SJSA1 (cell line): Measurements from ENCODE around the gene RNF14. TPM values are rescaled to one million over a fixed set of nuclear protein-coding genes. Genes with fewer than 3 reads are reported as not detected.
"Not testable (repeated sequence)": the region's sequence is repeated elsewhere in the genome, so short reads cannot be mapped to it uniquely, and the experiment has no call there.

Experiments used
- DNase-seq, 2 experiments: peaks; one replicate each; pipeline ENCODE4 v3.0.0-alpha.2; 2015 to 2020; ENCODE audit warnings: low spot score in 2 of 2, low read depth in 1 of 2
- H3K27ac ChIP-seq: fragments of 250-450 bp; sonication (Bioruptor Pico); 2 replicates; pipeline ENCODE4 v1.5.1; 2020; ENCODE audit warnings: mild to moderate bottlenecking, moderate library complexity
- H3K27me3 ChIP-seq: fragments of 250-450 bp; sonication (Bioruptor Pico); replicated peaks from 2 replicates; pipeline ENCODE4 v1.5.1; 2020; ENCODE audit warnings: mild to moderate bottlenecking, moderate library complexity
- H3K36me3 ChIP-seq: fragments of 250-450 bp; sonication (Bioruptor Pico); 2 replicates; pipeline ENCODE4 v1.5.1; 2020; ENCODE audit warnings: mild to moderate bottlenecking
- H3K4me1 ChIP-seq: fragments of 250-450 bp; sonication (Bioruptor Pico); replicated peaks from 2 replicates; pipeline ENCODE4 v1.6.1; 2021; ENCODE audit warnings: mild to moderate bottlenecking
- H3K4me3 ChIP-seq: fragments of 250-450 bp; sonication (Bioruptor Pico); 2 replicates; pipeline ENCODE4 v1.5.1; 2020; ENCODE audit warnings: mild to moderate bottlenecking
- H3K9me3 ChIP-seq: fragments of 250-450 bp; sonication (Bioruptor Pico); replicated peaks from 2 replicates; pipeline ENCODE4 v1.5.1; 2020; ENCODE audit warnings: mild to moderate bottlenecking
- total RNA-seq: library from RNA; depleted of rRNA; stranded (reverse); fragments of >200 nt; shearing (Covaris generic); gene quantifications from 2 replicates; pipeline ENCODE4 v1.2.3, GENCODE V29; 2014; rRNA removed

RNF14 gene, protein sequence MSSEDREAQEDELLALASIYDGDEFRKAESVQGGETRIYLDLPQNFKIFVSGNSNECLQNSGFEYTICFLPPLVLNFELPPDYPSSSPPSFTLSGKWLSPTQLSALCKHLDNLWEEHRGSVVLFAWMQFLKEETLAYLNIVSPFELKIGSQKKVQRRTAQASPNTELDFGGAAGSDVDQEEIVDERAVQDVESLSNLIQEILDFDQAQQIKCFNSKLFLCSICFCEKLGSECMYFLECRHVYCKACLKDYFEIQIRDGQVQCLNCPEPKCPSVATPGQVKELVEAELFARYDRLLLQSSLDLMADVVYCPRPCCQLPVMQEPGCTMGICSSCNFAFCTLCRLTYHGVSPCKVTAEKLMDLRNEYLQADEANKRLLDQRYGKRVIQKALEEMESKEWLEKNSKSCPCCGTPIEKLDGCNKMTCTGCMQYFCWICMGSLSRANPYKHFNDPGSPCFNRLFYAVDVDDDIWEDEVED
- 134 and 152 TPM in 2 replicates for total RNA-seq

DNA sequence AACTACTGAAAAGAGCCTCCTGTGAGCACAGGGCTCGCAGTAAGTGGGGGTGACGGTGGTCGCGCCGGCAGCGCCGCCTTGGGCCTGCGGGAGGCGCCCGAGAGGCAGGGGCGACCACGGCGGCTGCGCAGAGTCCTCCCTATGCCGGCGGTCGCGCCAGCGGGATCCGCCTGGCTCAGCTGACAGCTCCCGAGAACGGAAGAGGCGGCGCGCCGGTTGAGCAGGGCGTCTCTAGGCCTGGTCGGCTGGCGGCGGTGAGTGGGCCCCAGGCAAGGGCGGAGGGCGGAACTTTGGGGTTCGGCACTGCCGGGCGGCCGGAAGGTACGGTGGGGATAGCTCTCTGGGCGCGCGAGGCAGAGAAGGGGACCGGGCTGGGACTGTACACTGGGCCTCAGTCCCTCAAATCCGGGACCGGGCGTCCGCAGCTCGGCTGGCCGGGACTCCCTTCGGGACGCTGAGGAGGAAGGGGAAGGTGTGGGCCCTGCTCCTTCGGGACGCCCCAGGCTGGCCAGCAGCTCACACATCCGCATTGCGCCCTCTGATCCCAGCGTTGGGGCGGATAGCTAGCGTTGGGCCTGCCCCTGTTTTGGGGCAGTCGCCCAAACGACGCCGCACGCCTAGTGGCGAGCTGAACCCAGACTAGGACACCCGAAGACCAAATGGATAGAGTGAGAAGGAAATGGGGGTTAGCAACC lies at the start of gene RNF14:
Gene RNF14 (plus strand): TSS at position 192 of the 695 bp plus-strand sequence. CDS start 4,484 bp downstream, outside the sequence.
- Histone ChIP-seq H3K9me3 (no peaks in the 10 kb centered on the region), H3K36me3 (peaks cover 21% of the 10 kb centered on the region), H3K27me3 (no peaks in the 10 kb centered on the region), H3K4me3 (peak within 1 kb of the TSS; percentile 75), H3K27ac (peak within 1 kb of the TSS; percentile 82), H3K4me1 (peaks cover 22% of the 10 kb centered on the region)
- DNase-seq, result peak; percentile 97

DNA sequence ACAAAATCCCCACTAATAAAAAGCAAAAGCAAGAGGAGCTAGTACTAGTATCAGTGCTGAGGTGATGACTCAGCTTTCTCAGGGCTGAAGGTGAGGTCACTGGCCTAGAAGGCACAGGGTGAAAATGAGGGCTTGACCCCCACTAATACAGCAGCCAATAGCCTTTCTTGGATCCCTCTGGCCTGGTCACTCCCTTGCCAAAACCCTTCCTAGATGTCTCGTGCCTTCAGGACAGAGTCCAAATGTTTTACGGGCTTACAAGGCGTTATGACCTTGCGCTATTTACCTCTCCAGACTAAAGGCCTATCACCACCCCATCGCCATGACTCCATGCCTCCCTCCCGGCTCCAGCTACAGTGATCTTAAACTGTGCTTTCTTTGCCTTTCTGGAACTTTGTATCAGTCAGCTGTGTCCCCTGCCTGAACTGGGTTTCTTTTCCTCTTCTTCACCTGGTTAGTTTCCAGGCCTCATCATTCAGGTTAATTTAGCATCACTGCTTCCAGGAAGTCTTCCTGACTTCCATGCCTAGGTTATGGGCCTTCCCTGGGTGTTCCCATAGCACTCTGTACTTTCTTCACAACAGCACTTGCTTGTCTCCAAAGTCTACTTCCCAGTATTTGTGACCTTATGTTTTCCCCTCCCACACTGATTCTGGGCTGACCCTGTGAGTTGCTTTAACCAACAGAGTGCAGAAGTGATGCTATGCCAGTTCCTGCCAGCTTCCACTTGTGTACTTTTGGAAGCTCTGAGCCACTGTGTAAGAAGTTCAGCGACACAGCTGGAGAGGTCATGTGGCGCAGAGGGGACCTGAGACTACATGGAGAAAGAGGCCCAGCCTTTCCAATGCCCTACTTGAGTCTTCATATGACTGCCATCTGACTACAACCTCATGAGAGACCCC lies 49.4 kb upstream of the RNF14 start:
- Histone ChIP-seq H3K27me3 (peaks cover 25% of the 10 kb centered on the region), H3K36me3 (peaks cover 6% of the 10 kb centered on the region), H3K4me1 (peaks cover 13% of the 10 kb centered on the region), H3K27ac (no peak overlapping the region), H3K9me3 (no peaks in the 10 kb centered on the region), H3K4me3 (no peak overlapping the region)
- no peak for DNase-seq

DNA sequence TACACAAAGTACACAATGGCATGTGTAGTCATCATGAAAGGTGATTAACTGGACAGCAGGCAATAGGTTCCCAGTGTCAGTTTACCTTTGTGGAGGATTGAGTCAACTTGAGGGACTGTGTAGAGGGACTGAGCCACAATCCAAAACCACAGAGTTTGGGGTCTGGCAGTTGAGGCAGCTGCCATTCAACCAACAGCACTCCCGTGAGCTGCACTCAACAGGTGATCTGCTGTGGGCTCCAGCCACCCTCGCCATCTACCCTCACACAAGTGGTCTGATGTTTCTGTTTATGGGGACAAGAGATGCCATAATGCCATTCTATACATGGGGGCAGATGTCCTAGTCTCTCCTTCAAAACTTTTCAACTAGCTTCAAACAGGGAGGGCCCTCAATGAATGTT lies 48.1 kb upstream of the RNF14 start:
- no peak overlapping the region for H3K4me3 ChIP-seq
- peaks cover 14% of the 10 kb centered on the region; the same call in 1 of the 2 replicates for H3K27me3 ChIP-seq
- H3K27ac ChIP-seq, result no peak overlapping the region

DNA sequence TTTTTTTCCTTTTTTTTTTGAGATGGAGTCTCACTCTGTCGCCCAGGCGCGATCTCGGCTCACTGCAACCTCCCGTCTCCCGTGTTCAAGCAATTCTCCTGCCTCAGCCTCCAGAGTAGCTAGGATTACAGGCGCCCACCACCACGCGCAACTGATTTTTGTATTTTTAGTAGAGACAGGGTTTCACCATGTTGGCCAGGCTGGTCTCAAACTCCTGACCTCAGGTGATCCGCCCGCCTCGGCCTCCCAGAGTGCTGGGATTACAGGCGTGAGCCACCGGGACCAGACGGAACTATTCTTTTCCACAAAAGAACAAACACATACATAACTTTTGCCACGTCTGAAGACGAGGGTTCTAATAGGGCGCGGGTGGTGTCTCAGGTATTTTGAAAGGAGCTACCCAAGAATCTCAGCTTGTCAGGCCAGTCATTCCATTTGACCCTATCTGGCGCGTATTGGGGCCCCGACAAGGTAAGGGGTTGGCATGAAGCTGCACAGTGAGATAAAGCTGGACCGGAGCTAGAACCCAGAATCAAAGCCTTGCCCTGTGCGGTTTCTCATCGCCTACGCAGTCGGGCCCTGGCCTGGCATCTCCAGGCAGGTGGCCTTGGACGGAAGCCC lies 46.0 kb upstream of the RNF14 start:
- H3K27me3 ChIP-seq, H3K9me3 ChIP-seq, DNase-seq: not testable (repeated sequence)
- peaks cover 13% of the 10 kb centered on the region for H3K4me1 ChIP-seq
- peak overlapping the region; percentile 80 for H3K4me3 ChIP-seq
- H3K36me3 ChIP-seq, result peaks cover 38% of the 10 kb centered on the region
- peak overlapping the region; percentile 94 for H3K27ac ChIP-seq

More for the DNA sequence above, 48.1 kb upstream of the RNF14 start:
- no peak for DNase-seq
- Histone ChIP-seq H3K4me1 (peaks cover 13% of the 10 kb centered on the region), H3K9me3 (no peaks in the 10 kb centered on the region), H3K36me3 (peaks cover 16% of the 10 kb centered on the region)

DNA sequence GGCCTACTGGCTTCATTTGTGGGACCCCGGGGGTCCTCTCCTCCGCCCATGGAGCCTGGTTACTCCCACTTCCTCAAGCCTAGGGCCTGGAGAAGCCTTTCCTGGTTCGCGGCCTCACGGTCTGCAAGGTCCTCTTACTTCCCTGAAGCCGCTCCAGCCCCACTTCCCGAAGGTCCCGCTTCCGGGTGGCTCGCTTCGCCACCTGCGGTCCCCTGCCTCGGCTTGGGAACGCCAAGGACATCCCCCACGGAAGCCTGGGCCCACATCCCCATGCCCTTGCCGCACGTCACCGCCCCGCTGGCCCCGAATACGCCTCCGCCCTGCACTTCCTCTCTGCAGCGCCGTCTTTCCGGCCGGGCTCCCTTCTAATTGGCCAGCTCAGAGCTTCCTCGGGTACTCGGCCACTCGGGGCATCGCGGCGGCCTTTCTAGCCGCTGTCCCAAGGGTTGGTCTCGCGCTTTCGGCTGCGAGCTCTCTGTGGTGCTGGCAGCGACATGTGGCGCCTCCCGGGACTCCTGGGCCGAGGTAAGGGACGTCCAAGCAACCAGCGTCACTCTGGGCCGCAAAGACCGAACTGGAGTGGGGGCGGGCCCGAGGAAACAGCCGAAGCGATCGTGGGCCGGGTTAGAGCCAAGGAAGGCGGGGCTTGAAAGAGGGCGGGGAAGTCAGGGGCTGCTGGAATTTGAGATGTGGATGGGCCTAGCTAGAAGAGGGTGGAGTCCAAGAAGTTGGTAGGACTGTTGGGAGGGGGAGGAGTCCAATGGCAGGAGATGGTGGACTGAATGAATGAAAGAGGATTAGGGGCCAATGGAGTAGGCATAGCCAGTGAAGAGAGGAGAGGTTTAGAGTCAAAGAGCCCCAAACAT lies 45.2 kb upstream of the RNF14 start, which contains the start of gene DELE1:
Gene DELE1 (plus strand): TSS at position 424 of the 866 bp plus-strand sequence. CDS start 71 bp downstream, at position 495.
- peak within 1 kb of the TSS; percentile 94 for H3K27ac ChIP-seq
- H3K9me3 ChIP-seq, result no peaks in the 10 kb centered on the region
- no peaks in the 10 kb centered on the region for H3K27me3 ChIP-seq
- peak; percentile 97 to 99 for DNase-seq
- peaks cover 13% of the 10 kb centered on the region for H3K4me1 ChIP-seq
- H3K4me3 ChIP-seq, result peak within 1 kb of the TSS; percentile 80
- H3K36me3 ChIP-seq, result peaks cover 46% of the 10 kb centered on the region

DNA sequence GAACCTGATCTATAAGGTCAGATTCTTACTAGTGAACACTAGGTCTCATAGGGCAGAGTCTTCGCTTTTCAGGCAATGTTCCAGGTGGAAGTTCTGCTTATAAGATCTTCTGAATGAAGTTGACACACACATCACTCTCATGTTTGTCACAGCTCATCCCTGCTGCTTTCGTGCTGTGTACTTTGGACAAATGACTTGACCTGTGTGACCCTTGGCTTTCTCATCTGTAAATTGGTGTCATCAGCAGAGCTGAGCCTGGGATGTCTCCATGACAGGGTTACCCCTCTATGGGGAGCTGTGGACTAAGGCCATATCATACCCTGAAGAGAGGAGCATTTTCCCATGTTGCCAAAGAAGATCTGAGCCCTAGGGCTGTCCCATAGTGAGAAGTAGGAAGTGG lies 42.5 kb upstream of the RNF14 start:
- H3K4me3 ChIP-seq, result no peak overlapping the region
- no peak for DNase-seq
- H3K27ac ChIP-seq, result no peak overlapping the region
- H3K4me1 ChIP-seq, result peaks cover 13% of the 10 kb centered on the region
- H3K9me3 ChIP-seq, result no peaks in the 10 kb centered on the region; the same call in 1 of the 2 replicates
- no peaks in the 10 kb centered on the region for H3K27me3 ChIP-seq
- peaks cover 73% of the 10 kb centered on the region for H3K36me3 ChIP-seq

DNA sequence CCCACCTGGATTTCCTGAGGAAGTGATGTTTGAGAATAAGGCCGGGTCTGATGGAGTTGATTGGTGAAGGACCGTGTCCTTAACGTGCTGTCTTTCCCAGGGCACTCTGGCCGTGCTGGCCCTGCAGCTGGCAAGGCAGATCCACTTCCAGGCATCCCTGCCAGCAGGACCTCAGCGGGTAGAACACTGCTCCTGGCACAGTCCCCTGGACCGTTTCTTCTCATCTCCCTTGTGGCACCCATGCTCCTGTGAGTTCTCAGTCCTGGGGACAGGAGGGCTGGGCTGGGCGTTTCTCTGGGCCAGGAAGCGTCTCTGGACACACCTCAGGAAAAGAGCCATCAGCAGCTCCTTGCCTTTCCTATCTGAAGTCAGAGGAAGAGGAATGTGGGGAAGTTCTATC lies 40.9 kb upstream of the RNF14 start:
- Histone ChIP-seq H3K27me3 (no peaks in the 10 kb centered on the region), H3K9me3 (no peaks in the 10 kb centered on the region; the same call in 1 of the 2 replicates), H3K27ac (no peak overlapping the region), H3K4me3 (no peak overlapping the region), H3K36me3 (peaks cover 86% of the 10 kb centered on the region), H3K4me1 (peaks cover 9% of the 10 kb centered on the region)
- DNase-seq, result no peak

DNA sequence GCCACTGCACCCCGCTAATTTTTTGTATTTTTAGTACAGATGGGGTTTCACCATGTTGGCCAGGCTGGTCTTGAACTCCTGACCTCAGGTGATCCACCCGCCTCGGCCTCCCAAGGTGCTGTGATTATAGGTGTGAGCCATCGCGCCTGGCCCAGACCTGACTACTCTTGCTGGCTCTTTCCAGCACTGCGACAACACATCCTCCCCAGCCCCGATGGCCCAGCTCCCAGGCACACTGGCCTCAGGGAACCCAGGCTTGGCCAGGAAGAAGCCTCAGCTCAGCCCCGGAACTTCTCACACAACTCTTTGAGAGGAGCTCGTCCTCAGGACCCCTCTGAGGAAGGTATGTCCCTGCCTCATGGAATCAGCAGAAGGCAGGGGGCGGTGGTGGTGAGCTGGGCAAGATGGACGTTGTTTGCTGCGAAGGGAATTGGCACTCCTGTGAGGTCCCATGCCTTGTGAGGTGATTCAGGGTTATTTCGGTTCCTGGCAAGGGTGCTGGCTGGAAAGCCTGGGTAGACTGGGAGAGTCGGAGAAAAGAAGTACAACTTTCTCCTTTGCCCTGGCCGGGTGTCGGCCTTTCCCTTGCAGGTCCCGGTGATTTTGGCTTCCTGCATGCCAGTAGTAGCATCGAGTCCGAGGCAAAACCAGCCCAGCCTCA lies 39.4 kb upstream of the RNF14 start:
- no peaks in the 10 kb centered on the region; the same call in 1 of the 2 replicates for H3K9me3 ChIP-seq
- H3K4me3 ChIP-seq, result no peak overlapping the region
- H3K27ac ChIP-seq, result no peak overlapping the region
- H3K4me1 ChIP-seq, result peaks cover under 1% of the 10 kb centered on the region
- DNase-seq, result no peak
- H3K36me3 ChIP-seq, result peaks cover 94% of the 10 kb centered on the region
- H3K27me3 ChIP-seq, result no peaks in the 10 kb centered on the region

DNA sequence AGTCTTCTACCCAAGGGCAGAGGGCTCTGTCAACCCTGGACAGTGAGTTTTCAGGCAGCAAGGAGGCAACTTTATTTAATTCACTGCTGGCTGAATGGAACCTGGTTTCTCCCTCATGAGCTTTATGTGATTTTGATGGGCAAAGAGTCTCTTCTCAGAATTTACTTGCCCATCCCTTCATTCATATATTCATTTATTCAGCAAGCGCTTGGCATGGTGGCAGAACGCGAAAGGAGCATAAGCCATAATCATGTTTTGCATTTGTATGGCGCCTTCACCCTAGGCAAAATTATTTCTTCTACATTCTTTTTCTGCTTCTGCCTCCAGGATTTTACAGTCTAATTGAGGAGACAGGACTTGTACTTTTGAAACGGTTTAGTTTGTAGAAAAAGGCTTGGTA lies 37.2 kb upstream of the RNF14 start:
- Histone ChIP-seq H3K9me3 (no peaks in the 10 kb centered on the region; the same call in 1 of the 2 replicates), H3K4me3 (no peak overlapping the region), H3K27ac (no peak overlapping the region), H3K4me1 (no peaks in the 10 kb centered on the region), H3K27me3 (no peaks in the 10 kb centered on the region), H3K36me3 (peaks cover 96% of the 10 kb centered on the region)
- DNase-seq, result no peak

DNA sequence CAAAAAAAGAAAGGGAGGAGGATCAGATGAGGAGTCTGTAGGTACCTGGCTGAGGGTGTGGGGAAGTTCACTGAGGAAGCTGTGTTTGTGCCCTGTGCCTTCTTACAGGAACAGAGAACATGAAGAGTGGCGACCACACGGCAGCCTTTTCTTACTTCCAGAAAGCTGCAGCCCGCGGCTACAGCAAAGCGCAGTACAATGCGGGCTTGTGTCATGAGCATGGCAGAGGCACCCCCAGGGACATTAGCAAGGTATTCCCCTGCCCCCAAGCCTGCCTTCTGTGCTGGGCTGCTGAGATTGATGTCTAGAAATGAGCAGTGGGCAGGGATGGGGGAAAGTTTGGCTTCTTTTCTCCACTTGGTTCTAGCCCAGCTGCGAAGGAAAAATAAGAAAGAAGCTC lies 35.8 kb upstream of the RNF14 start:
- no peak overlapping the region for H3K27ac ChIP-seq
- no peak for DNase-seq
- peaks cover 92% of the 10 kb centered on the region for H3K36me3 ChIP-seq
- H3K9me3 ChIP-seq, result no peaks in the 10 kb centered on the region; the same call in 1 of the 2 replicates
- no peak overlapping the region for H3K4me3 ChIP-seq
- H3K4me1 ChIP-seq, result no peaks in the 10 kb centered on the region
- H3K27me3 ChIP-seq, result no peaks in the 10 kb centered on the region

DNA sequence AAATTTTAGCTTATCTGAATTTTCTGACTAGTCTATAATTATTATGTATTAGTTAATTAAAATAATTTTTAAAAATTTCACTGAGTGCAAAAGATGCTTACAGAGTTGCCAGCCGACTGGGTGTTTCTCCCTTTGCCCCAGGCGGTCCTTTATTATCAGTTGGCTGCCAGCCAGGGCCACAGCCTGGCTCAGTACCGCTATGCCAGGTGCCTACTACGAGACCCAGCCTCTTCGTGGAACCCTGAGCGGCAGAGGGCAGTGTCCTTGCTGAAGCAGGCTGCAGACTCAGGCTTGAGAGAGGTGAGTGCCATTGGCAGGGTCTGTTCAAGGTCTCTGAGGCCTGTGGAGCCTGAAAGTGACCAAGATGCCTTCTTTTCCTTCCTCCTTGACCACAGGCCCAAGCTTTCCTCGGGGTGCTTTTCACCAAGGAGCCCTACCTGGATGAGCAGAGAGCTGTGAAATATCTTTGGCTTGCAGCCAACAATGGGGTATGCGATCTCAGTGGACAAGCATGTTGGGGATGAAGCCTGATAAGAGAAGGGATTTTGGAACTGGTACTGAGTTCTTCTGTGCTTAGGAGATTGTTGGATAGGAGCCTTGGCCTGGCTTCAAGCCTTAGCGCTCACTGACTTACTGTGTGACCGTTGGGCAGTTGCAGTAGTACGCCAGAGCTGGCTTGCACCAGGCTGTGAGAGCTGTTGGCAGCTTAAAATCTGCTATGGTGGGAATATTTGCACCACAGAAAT lies 34.6 kb upstream of the RNF14 start:
- peaks cover 89% of the 10 kb centered on the region for H3K36me3 ChIP-seq
- H3K27ac ChIP-seq, result no peak overlapping the region
- H3K27me3 ChIP-seq, result no peaks in the 10 kb centered on the region
- no peaks in the 10 kb centered on the region for H3K4me1 ChIP-seq
- H3K9me3 ChIP-seq, result no peaks in the 10 kb centered on the region; the same call in 1 of the 2 replicates
- no peak overlapping the region for H3K4me3 ChIP-seq
- no peak for DNase-seq
